Measurements from ENCODE around the gene PARD3. TPM values are rescaled to one million over a fixed set of nuclear protein-coding genes. Genes with fewer than 3 reads are reported as not detected.

PARD3 gene
- polyA plus RNA-seq, 4 donors = 64.9 to 85.2 (median 73.4) TPM

GRCh38 chr10:34523017-34523767, 291.9 kb downstream of the PARD3 start:
- DNase-seq (ENCODE audit: low read depth in 4 of 4, low spot score in 2 of 4) = no peak

- no peak for DNase-seq (ENCODE audit: low read depth in 4 of 4, low spot score in 2 of 4)
Measured at GRCh38 chr10:34522546-34522945, 292.6 kb downstream of the PARD3 start.

DNA sequence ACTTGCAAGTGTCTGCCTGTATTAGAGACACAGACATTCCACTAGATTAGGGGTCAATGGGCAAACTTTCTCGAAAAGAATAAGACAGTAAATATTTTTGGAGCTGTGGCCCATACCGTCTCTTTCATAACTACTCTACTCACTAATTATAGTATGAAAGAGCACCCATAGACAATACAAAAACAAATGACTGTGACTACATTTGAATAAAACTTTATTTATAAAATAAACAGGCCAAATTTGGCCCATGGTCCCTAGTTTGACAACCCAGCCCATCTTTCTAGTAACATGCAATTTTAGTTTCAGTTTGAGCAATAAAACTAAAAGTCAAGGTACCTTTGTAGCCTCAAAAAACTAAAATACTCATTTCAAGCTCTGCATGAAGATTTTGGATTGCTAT, 294.6 kb downstream of the PARD3 start:
- no peak for DNase-seq (ENCODE audit: low read depth in 4 of 4, low spot score in 2 of 4)

DNA sequence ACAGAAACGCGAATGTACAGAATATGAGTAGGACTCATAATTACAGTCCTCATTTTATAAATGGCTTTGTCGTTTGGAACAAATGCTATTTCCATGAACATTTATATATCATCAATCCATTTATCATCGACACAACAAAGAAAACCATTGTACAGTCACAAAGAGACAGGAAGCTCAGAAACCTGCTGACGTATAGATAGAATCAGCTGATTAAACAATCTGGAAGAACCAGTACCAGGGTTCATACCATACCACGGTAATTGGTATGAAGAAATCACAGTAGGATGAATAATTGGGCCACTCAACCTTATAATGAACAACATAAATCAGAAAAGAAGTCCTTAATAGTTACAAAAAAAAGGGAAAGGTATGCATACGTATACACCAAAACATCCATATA, 295.0 kb downstream of the PARD3 start:
- no peak for DNase-seq (ENCODE audit: low read depth in 4 of 4, low spot score in 2 of 4)

DNA sequence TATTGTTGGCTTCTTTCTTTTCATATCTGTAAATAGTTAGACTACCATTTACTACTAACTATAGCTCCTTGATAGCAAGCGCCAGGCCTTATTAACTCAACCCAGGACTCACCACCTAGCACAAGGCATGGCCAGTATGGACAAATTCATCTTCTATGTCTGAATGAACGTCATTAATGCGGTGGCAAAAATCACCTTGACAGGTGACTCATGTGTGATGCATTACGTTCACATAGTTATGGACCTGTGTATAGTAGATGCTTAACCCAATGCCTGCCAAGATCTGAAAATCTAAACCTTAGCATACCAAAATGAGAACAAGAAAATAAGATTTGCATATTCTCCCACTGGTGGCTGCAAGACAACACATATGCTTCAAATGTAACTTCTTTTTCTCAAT, 300.8 kb downstream of the PARD3 start:
- no peak for DNase-seq (ENCODE audit: low read depth in 4 of 4, low spot score in 2 of 4)

- DNase-seq (ENCODE audit: low read depth in 4 of 4, low spot score in 2 of 4) = no peak
Measured at GRCh38 chr10:34513636-34514035, 301.5 kb downstream of the PARD3 start.

- DNase-seq (ENCODE audit: low read depth in 4 of 4, low spot score in 2 of 4) = no peak
Measured at GRCh38 chr10:34507217-34507616, 307.9 kb downstream of the PARD3 start.

- no peak for DNase-seq (ENCODE audit: low read depth in 4 of 4, low spot score in 2 of 4)
Measured at GRCh38 chr10:34506786-34507185, 308.3 kb downstream of the PARD3 start.

DNA sequence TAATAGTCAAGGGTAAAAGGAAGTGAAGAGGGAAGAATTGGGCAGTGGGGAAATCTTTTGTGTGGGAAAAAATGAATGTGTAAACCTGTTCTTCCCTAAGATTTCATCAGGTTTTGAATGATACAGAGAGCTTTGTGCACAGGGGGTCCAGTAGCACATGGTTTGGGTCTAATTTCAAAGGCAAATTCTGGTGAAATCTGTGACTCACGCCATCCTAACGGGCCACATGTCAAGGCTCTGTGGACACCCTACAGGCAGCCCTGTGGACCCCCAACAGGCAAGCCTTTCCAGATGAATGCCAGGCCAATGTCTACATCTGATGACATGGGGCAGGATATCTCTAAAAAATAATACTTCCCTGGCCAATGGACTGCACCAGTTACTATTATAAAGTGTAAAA, 309.8 kb downstream of the PARD3 start:
- no peak for DNase-seq (ENCODE audit: low read depth in 4 of 4, low spot score in 2 of 4)

DNA sequence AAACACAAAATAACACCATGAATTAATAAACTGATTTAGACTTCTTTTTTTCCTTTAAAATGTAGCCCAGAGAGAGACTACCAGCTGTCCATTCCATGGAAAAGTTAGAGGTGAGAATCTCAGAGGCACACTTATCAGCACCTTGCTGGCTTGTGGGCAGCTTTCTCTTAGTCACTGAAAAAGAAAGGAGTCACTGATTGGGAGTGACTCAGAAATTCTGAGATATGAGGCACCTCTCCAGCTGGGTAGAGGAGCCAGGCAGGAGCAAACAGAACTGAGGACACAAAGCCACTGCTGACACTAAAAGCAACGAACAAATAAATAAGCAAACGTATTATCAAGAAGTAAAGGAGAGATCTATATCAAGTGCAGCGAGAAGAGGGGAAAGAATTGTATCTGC, 310.6 kb downstream of the PARD3 start:
- no peak for DNase-seq (ENCODE audit: low read depth in 4 of 4, low spot score in 2 of 4)

GRCh38 chr10:34503704-34504103, 311.4 kb downstream of the PARD3 start:
- no peak for DNase-seq (ENCODE audit: low read depth in 4 of 4, low spot score in 2 of 4)

DNA sequence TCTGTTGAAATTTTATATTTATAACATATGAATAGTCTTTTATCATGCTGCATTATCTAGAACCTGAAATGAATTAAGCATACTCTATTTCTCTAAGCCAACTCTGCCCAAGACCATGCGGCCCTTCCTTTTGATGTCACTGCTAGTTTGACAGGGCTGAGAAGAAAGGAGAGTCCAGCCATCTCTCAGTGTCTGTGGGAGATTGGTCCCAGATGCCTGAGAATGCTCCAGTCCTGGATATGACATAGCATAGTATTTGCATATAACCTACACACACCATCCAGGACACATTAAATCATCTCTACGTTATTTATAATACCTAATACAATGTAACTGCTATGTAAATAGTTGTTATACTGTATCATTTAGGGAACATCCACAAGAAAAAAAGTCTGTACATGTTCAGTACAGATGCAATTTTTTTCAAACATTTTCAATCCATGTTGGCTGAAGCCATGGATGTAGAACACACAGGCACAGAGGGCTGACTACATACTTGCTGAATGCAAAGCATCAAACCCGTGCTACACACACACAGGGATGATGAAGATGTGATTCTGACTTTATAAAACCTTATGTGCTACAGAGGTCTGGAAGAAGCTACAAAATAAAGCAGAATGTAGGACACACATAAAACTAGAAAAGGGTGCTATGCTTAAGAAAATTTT, 315.4 kb downstream of the PARD3 start:
- DNase-seq (ENCODE audit: low read depth in 4 of 4, low spot score in 2 of 4) = no peak

GRCh38 chr10:34498821-34499220, 316.3 kb downstream of the PARD3 start:
- no peak for DNase-seq (ENCODE audit: low read depth in 4 of 4, low spot score in 2 of 4)

GRCh38 chr10:34495938-34496337, 319.2 kb downstream of the PARD3 start:
- DNase-seq (ENCODE audit: low read depth in 4 of 4, low spot score in 2 of 4) = no peak

GRCh38 chr10:34494012-34494411, 321.1 kb downstream of the PARD3 start:
- DNase-seq (ENCODE audit: low read depth in 4 of 4, low spot score in 2 of 4) = no peak

DNA sequence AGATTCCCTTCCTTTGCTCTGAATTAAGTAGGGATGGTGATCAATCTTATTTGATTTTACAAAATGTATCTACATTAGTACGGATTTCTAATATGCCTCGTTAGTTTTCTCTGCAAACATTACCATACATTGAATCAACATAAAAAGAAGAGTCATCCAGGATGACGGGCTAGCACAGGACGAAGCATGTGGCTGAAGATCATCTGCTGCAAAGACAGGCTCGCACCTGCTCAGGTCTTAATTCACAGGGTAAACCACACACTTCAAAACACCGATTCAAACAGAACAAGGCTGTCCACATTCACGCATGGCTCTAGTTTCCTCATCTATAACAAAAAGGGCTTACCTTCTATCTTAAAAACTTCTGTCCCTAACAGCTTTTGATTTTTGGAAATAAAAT, 323.0 kb downstream of the PARD3 start:
- no peak for DNase-seq (ENCODE audit: low read depth in 4 of 4, low spot score in 2 of 4)

DNA sequence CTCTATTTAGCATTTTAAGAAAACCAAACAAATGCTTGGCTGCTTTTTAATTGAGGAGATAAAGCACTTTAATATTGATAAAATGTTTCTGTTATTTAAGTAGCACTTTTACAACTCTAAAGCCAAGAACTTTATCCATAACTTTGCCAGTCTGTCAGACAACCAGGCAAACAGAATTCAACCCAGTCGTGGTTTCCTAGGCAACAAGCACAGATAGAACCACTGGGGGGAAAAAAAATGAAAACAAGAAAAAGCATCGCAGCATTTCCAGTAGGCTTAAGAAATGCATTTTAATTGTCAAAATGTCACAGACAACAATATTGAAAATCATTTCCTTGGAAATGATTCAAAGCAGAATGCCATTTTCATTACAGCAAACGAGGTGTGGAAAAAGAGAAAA, 323.4 kb downstream of the PARD3 start:
- DNase-seq (ENCODE audit: low read depth in 4 of 4, low spot score in 2 of 4) = no peak

GRCh38 chr10:34489973-34490745, 324.9 kb downstream of the PARD3 start:
- DNase-seq (ENCODE audit: low read depth in 4 of 4, low spot score in 2 of 4) = no peak

DNA sequence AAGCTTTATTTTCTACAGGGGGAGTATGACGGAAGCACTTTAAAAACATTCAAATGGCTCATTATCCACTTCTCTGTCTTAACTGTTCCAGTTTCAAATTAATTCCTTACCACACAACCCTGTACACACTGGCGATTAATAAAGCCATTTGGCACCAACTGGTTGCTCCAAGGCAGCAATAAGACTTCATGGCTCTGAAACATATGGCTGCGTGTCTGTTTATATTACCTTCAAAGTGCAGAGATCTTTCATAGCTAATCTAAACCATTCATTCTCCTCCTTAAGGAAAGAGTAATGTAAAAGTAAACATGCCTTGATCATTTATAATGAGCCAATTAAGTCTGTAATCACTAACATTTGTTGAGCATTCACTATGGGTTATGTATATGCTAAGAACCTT, 325.7 kb downstream of the PARD3 start:
- no peak for DNase-seq (ENCODE audit: low read depth in 4 of 4, low spot score in 2 of 4)

DNA sequence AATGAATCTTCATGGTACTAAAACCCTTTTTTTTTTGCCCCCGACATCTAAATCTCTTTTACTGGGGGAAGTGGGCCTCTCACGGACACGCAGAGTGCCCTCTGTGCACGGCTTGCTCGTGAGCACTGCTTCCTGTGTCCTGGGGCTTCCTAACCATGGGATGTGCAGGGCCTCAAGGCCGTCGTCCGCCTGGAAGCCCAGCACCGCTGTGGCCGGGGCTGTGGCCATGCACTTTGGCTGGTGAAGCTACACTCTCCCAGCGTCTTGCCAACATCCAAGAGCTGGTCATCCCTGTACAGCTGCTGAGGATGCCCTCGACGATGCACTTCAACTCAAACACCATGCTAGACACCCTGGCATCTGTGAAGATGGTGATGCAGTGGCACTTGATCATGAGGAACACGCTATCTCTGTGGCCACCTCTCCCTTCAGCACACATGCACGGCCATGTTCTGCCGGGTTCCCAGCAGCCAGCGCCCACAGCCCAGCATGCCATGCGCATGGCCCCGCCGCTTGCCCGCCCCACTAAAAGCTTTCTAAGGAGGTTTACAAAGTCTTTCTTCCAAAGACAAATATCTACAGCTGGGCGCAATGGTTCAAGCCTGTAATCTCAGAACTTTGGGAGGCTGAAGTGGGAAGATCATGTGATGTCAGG, 326.5 kb downstream of the PARD3 start:
- DNase-seq (ENCODE audit: low read depth in 4 of 4, low spot score in 2 of 4) = no peak

- DNase-seq (ENCODE audit: low read depth in 4 of 4, low spot score in 2 of 4) = no peak
Measured at GRCh38 chr10:34486008-34486407, 329.1 kb downstream of the PARD3 start.
